Spleen (tissue), 13 donors: ENCODE data around the gene DIP2A. TPM values are rescaled to one million over a fixed set of nuclear protein-coding genes. Genes with fewer than 3 reads are reported as not detected.

Experiments
- DNase-seq: peaks from one replicate; pipeline ENCODE4 v3.0.0-alpha.2; 2020
- H3K27ac ChIP-seq, 8 donors: fragments of 200-600 bp; sonication (generic) in 7 of 8; 1 replicate in 4 of 8; 2 replicates in 4 of 8; pipeline versions ENCODE4 v1.5.0 to v1.8.0; 2016 to 2021; ENCODE audit warnings: inconsistent platforms in 4 of 8, mild to moderate bottlenecking in 4 of 8, moderate library complexity in 1 of 8
- H3K27me3 ChIP-seq, 7 donors: fragments of 200-600 bp; sonication (generic) in 6 of 7; replicated peaks in 1 of 7; 1 replicate in 4 of 7; 2 replicates in 3 of 7; pipeline versions ENCODE4 v1.5.0 to v1.8.0; 2016 to 2021; ENCODE audit warnings: inconsistent platforms in 3 of 7, mild to moderate bottlenecking in 1 of 7
- H3K36me3 ChIP-seq, 6 donors: fragments of 200-600 bp; sonication (generic) in 5 of 6; 1 replicate in 4 of 6; 2 replicates in 2 of 6; pipeline versions ENCODE4 v1.5.0 to v1.8.0; 2016 to 2021; ENCODE audit warnings: inconsistent platforms in 2 of 6
- H3K4me1 ChIP-seq, 6 donors: fragments of 200-600 bp; sonication (generic) in 5 of 6; 1 replicate in 3 of 6; 2 replicates in 3 of 6; pipeline versions ENCODE4 v1.5.0 to v1.8.0; 2016 to 2021; ENCODE audit warnings: inconsistent platforms in 3 of 6
- H3K4me3 ChIP-seq, 8 donors: fragments of 200-600 bp; sonication (generic) in 7 of 8; 1 replicate in 4 of 8; 2 replicates in 4 of 8; pipeline versions ENCODE4 v1.5.0 to v1.8.0; 2016 to 2021; ENCODE audit warnings: inconsistent platforms in 4 of 8, mild to moderate bottlenecking in 4 of 8, moderate library complexity in 2 of 8
- H3K9me3 ChIP-seq, 8 donors: fragments of 200-600 bp; sonication (generic) in 7 of 8; 1 replicate in 4 of 8; 2 replicates in 4 of 8; pipeline versions ENCODE4 v1.5.0 to v1.8.0; 2016 to 2021; ENCODE audit warnings: inconsistent platforms in 4 of 8
- POLR2A ChIP-seq, 3 donors: fragments of 450-650 bp; IDR thresholded peaks; one replicate each; pipeline ENCODE4 v1.5.1; 2017; ENCODE audit warnings: antibody characterized with exemption in 3 of 3, mild to moderate bottlenecking in 1 of 3
- POLR2AphosphoS5 ChIP-seq, 3 donors: sonication (generic); formaldehyde crosslinking; IDR thresholded peaks; one replicate each; pipeline ENCODE4 v1.5.1; 2017; ENCODE audit warnings: antibody characterized with exemption in 3 of 3
- WGBS, 5 donors: extraction: QIAGEN DNeasy Blood & Tissue Kit in 3 of 5; methylation state at CpG; one replicate each; pipeline versions ENCODE4 v1.1.5 to v1.1.7; 2013 to 2018; 5-methylcytosine and 5-hydroxymethylcytosine counted together
- intact Hi-C: fragments of 100-400 bp; cut with DNase I; formaldehyde crosslinking; loops from one replicate; pipeline ENCODE4 v1.15.0; 2023; ENCODE audit warnings: low total_unique reads
- long read RNA-seq, 2 donors: transcript quantifications; one replicate each; lab custom pipeline, GENCODE V29; 2026
- polyA plus RNA-seq, 3 donors: library from polyadenylated mRNA; stranded (reverse); fragments of 200-250 nt; gene quantifications; one replicate each; pipeline ENCODE4 v1.2.1, GENCODE V29; 2013
- total RNA-seq, 7 donors: library from RNA; depleted of rRNA in 3 of 7; stranded (reverse); fragments of >200 nt in 3 of 7; fragmentation: NEBNext Ultra II Directional in 4 of 7; extraction: Animal tissue kit (Norgen Biotek cat#: 25700) in 4 of 7; gene quantifications; one replicate each; pipeline versions ENCODE4 v1.1.0 to v1.2.1, GENCODE V29; 2016 to 2021
- TF ChIP-seq, protein P1 (sequence below), 11 experiments: fragments of 200-600 bp in 7 of 11; fragments of 450-650 bp in 4 of 11; sonication (generic) in 4 of 11; IDR thresholded peaks in 8 of 11; conservative IDR thresholded peaks in 3 of 11; 1 replicate in 7 of 11; 2 replicates in 4 of 11; pipeline versions ENCODE4 v1.4.0 to v1.8.0; 2016 to 2021; ENCODE audit warnings: antibody characterized with exemption in 11 of 11, inconsistent platforms in 4 of 11, mild to moderate bottlenecking in 1 of 11
- donor health status: healthy with polysubstance abuse.
- donor health status: DM: no; HTN: no; CAD: no; lungs with moderate emphysema.
- donor health status: DM: no; HTN: no; CAD: no.
- donor health status: Bipolar disorder and iron deficiency.
- donor health status: healthy.
- donor health status: DM: no; HTN: no; CAD: no.
- donor health status: DM: yes; HTN: yes; CAD: no.

DIP2A gene, protein sequence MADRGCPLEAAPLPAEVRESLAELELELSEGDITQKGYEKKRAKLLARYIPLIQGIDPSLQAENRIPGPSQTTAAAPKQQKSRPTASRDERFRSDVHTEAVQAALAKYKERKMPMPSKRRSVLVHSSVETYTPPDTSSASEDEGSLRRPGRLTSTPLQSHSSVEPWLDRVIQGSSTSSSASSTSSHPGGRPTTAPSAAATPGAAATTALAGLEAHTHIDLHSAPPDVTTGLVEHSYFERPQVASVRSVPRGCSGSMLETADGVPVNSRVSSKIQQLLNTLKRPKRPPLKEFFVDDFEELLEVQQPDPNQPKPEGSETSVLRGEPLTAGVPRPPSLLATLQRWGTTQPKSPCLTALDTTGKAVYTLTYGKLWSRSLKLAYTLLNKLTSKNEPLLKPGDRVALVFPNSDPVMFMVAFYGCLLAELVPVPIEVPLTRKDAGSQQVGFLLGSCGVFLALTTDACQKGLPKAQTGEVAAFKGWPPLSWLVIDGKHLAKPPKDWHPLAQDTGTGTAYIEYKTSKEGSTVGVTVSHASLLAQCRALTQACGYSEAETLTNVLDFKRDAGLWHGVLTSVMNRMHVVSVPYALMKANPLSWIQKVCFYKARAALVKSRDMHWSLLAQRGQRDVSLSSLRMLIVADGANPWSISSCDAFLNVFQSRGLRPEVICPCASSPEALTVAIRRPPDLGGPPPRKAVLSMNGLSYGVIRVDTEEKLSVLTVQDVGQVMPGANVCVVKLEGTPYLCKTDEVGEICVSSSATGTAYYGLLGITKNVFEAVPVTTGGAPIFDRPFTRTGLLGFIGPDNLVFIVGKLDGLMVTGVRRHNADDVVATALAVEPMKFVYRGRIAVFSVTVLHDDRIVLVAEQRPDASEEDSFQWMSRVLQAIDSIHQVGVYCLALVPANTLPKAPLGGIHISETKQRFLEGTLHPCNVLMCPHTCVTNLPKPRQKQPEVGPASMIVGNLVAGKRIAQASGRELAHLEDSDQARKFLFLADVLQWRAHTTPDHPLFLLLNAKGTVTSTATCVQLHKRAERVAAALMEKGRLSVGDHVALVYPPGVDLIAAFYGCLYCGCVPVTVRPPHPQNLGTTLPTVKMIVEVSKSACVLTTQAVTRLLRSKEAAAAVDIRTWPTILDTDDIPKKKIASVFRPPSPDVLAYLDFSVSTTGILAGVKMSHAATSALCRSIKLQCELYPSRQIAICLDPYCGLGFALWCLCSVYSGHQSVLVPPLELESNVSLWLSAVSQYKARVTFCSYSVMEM (N-terminal part only)
- total RNA-seq: 10 to 100 TPM; 50.1 to 96.7 (median 68.6) TPM
- 10 to 100 TPM; 14.7 to 22.2 (median 22.1) TPM for polyA plus RNA-seq
- long read RNA-seq, donor 1, partial matches to known transcripts: 0 of 4 reads
- long read RNA-seq, donor 1, other reads (novel, unspliced or antisense): 0 of 4 reads
- long read RNA-seq, donor 2: 0 reads

DNA sequence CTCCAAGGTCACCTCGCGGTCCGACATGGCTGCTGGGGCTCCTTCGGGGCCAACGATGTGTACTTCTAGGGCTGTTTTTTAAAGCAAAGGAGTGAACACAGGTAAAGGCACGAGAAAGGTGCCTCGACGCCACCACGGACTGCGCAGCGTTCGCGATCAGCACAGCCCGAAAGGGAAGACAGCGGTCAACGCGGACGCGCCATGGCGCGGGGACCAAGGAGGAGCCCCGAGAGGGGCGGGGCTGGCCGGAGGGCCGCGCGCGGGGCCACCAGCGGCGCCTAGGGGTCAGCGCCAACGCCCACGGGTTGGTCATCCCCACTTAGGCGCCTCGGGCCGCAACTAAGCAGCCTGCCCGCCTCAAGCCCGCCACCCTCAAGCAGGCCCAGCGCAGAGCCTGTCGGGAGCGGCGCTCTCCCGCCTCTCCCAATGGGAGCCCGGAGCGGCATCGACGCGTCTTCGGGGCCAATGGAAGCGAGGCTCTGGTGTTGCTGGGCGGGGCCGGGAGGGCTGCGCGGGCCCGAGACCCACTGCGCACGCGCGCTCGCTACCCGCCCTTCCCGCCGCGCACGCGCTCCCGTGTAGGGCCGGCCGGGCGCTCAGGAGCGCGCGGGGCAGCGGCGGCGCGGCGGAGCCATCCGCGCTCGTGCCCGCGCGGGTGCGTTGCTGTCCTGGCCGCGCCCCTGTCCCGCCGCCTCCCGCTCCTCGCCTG is at the start of gene DIP2A:
TSS of gene DIP2A (plus strand) at position 577 of the 709 bp plus-strand sequence. CDS start 241 bp downstream, outside the sequence.
- Histone ChIP-seq H3K4me1 (peaks cover 11 to 78% (median 47%) of the 10 kb centered on the region in 6 donors), H3K36me3 (peaks cover 0 to 20% (median 0%) of the 10 kb centered on the region in 6 donors), H3K27me3 (no peaks in the 10 kb centered on the region), H3K4me3 (peak within 1 kb of the TSS; percentile 89 to 97 (median 94)), H3K27ac (peak within 1 kb of the TSS; percentile 88 to 96 (median 94)), H3K9me3 (no peaks in the 10 kb centered on the region)
- intact Hi-C loops: loop anchor here (5.0 kb wide), 1 partner anchor 136 kb away; the partner anchor contains the start of genes C21orf58 and PCNT
- peak; percentile 99 for DNase-seq
- WGBS, 5 donors: 0% methylated on average over 29 to 91 of the region's 91 CpGs
- TF ChIP-seq, protein P1, sequence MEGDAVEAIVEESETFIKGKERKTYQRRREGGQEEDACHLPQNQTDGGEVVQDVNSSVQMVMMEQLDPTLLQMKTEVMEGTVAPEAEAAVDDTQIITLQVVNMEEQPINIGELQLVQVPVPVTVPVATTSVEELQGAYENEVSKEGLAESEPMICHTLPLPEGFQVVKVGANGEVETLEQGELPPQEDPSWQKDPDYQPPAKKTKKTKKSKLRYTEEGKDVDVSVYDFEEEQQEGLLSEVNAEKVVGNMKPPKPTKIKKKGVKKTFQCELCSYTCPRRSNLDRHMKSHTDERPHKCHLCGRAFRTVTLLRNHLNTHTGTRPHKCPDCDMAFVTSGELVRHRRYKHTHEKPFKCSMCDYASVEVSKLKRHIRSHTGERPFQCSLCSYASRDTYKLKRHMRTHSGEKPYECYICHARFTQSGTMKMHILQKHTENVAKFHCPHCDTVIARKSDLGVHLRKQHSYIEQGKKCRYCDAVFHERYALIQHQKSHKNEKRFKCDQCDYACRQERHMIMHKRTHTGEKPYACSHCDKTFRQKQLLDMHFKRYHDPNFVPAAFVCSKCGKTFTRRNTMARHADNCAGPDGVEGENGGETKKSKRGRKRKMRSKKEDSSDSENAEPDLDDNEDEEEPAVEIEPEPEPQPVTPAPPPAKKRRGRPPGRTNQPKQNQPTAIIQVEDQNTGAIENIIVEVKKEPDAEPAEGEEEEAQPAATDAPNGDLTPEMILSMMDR (IDR thresholded peaks at IDR 0.05 in 8 of 11, conservative IDR thresholded peaks at IDR 0.05 in 3 of 11): peak in 3 of 11 experiments; percentile 20 to 39 (median 32)
- TF ChIP-seq POLR2AphosphoS5 (IDR thresholded peaks at IDR 0.05) (peak; percentile 96 to 98 (median 98)), POLR2A (IDR thresholded peaks at IDR 0.05) (peak; percentile 11 to 88 (median 34))

DNA sequence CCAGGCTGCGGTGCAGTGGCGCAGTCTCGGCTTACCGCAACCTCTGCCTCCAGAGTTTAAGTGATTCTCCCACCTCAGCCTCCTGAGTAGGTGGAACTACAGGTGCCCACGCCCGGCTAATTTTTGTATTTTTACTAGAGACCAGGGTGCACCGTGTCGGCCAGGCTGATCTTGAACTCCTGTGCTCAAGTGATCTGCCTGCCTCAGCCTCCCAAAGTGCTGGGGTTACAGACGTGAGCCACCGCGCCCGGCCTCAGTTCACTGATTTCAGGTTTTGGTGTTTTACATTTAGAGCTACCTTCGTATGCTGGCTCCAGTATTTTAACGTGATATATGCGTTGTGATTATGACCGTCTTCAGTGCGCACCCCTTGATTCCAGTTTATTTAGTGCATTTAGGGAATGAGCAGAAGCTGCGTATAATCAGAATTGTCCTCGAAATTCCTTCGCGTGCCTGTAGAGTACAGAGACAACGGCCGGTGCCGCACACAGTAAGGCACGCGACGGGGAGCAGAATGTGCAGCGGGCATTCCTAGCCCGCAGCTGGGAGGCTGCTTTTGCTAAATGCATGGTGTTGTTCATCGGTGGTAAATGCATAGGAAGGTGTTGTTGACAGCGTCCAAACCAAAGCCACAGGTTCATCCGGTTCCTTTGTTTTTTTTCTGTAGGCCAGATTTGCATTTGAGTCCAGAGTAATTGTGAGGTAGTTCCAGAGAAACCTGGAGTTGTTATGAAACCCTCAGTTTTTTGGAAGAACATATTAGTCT is 48.9 kb upstream of the DIP2A start:
- TF ChIP-seq, protein P1 (IDR thresholded peaks at IDR 0.05 in 8 of 11, conservative IDR thresholded peaks at IDR 0.05 in 3 of 11): no peak
- TF ChIP-seq POLR2A (IDR thresholded peaks at IDR 0.05): no peak
- TF ChIP-seq POLR2AphosphoS5 (IDR thresholded peaks at IDR 0.05): no peak
- Histone ChIP-seq H3K27ac (no peak overlapping the region), H3K4me3 (no peak overlapping the region), H3K4me1 (no peaks in the 10 kb centered on the region), H3K9me3 (no peaks in the 10 kb centered on the region), H3K36me3 (peaks cover 0 to 95% (median 26%) of the 10 kb centered on the region in 6 donors), H3K27me3 (no peaks in the 10 kb centered on the region)
- intact Hi-C loops: no loop called here
- 91 to 97% (median 94%) methylated on average over 32 of the region's 32 CpGs for WGBS, 5 donors
- no peak for DNase-seq

DNA sequence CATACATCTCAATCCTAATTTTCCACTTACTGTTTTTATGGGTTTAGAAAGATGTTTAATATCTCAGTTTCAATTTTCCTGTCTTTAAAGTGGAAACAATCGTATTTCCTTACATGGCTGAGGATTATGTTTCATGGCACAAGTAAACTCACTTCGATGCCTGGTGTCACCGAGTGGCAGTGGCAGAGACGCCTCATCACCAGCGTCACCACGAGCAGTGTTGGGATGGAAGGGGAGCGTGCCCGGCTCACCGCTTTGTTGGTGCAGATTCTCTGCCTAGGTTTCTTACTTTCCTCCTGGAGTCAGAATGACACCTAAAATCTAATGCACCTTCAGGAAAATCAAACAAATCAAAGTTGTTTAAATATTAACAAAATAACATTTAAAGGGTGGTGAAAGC is 48.2 kb upstream of the DIP2A start:
- Histone ChIP-seq H3K4me1 (no peaks in the 10 kb centered on the region), H3K9me3 (no peaks in the 10 kb centered on the region), H3K27ac (no peak overlapping the region), H3K4me3 (no peak overlapping the region), H3K27me3 (no peaks in the 10 kb centered on the region), H3K36me3 (peaks cover 0 to 95% (median 23%) of the 10 kb centered on the region in 6 donors)
- intact Hi-C loops: no loop called here
- DNase-seq: no peak
- 95 to 97% (median 96%) methylated on average over 9 of the region's 9 CpGs for WGBS, 5 donors
- TF ChIP-seq, protein P1 (IDR thresholded peaks at IDR 0.05 in 8 of 11, conservative IDR thresholded peaks at IDR 0.05 in 3 of 11): no peak
- TF ChIP-seq POLR2AphosphoS5 (IDR thresholded peaks at IDR 0.05): no peak
- TF ChIP-seq POLR2A (IDR thresholded peaks at IDR 0.05): no peak
